GM12878 (cell line): ENCODE measurements around the gene ANGPTL2.

Experiments
- CTCF ChIP-seq, 3 experiments: IDR thresholded peaks in 2 of 3; conservative IDR thresholded peaks in 1 of 3; 2 replicates each; pipeline ENCODE4 v1.5.1; 2011; ENCODE audit warnings: low read depth in 3 of 3, low read length in 3 of 3, mild to moderate bottlenecking in 3 of 3, control low read depth in 2 of 3, moderate library complexity in 2 of 3, inconsistent platforms in 1 of 3, mixed read lengths in 1 of 3; ENCODE audit not compliant: control insufficient read depth in 2 of 3, insufficient read depth in 1 of 3; ENCODE audit errors: extremely low read depth in 1 of 3
- FOS ChIP-seq: IDR thresholded peaks from 3 replicates; pipeline ENCODE4 v1.6.1; 2011; ENCODE audit warnings: borderline replicate concordance; ENCODE audit not compliant: insufficient read length; ENCODE audit errors: extremely low read depth
- TAF1 ChIP-seq: IDR thresholded peaks from 2 replicates; pipeline ENCODE4 v1.6.1; 2011; ENCODE audit warnings: mild to moderate bottlenecking, low read depth, low read length, borderline replicate concordance
- USF2 ChIP-seq: IDR thresholded peaks from 2 replicates; pipeline ENCODE4 v1.6.1; 2011; ENCODE audit warnings: low read depth, low read length, improper control_type of control experiment, borderline replicate concordance

GRCh38 chr9:127053057-127053821 is 69.2 kb downstream of the ANGPTL2 start:
- no peak for TF ChIP-seq FOS
- TF ChIP-seq CTCF (IDR thresholded peaks at IDR 0.05 in 2 of 3, conservative IDR thresholded peaks at IDR 0.05 in 1 of 3; ENCODE audit: control insufficient read depth in 2 of 3, extremely low read depth in 1 of 3, insufficient read depth in 1 of 3, low read depth in 3 of 3, low read length in 3 of 3) = no peak
- no peak for TF ChIP-seq TAF1
- TF ChIP-seq USF2 = no peak
